CD4-positive, alpha-beta T cell treated with Interferon alpha-2 for 1 hour (primary cell): Measurements from ENCODE around the gene SLC6A20.

Experiments used
- DNase-seq, 2 donors: peaks; one replicate each; pipeline ENCODE4 v3.0.0-alpha.2; 2020 to 2022

Gene SLC6A20, protein sequence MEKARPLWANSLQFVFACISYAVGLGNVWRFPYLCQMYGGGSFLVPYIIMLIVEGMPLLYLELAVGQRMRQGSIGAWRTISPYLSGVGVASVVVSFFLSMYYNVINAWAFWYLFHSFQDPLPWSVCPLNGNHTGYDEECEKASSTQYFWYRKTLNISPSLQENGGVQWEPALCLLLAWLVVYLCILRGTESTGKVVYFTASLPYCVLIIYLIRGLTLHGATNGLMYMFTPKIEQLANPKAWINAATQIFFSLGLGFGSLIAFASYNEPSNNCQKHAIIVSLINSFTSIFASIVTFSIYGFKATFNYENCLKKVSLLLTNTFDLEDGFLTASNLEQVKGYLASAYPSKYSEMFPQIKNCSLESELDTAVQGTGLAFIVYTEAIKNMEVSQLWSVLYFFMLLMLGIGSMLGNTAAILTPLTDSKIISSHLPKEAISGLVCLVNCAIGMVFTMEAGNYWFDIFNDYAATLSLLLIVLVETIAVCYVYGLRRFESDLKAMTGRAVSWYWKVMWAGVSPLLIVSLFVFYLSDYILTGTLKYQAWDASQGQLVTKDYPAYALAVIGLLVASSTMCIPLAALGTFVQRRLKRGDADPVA

DNA sequence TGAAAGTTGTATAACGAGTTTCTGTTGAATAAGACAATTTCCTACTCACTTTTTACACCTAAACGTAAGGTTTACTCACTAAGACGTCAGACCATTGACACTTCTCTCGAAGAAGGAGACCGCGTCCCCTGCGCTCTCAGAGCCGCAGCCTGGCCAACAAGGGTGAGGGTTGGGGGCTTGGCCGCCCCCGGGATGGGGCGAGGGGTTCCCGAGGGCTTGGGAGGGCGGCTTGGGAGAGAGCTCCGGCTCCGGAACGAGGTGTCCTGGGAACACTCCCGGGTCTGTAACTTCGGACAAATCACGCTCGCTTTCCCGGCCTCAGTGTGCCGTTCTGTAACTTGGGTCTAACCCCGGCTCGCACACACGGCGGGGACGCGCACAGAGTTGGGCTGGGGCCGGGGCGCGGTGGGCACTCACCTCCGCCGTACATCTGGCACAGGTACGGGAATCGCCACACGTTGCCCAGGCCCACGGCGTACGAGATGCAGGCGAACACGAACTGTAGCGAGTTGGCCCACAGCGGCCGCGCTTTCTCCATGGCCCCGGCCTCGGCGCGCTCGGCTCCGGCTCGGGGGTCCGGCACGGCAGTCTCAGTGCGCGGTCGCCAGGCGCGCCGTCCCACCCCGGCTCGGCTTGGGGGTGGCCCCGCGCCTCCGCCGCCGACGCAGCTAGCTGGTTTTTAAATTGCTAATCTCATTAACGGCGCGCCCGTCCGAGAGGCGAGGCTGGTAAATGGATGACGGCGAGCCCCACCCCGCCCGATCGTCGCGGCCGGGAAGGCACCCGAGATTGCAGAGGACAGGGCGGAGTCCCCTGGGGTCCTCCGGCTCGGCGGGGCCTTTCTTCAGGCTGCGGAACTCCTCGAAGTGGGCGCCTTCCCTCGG is at the start of gene SLC6A20:
Gene SLC6A20, minus strand, starts transcription at position 655 of the 884 bp plus-strand sequence. Its CDS starts 117 bp downstream, at position 538.
- DNase-seq, result peak in 1 of 2 donors; percentile 11

DNA sequence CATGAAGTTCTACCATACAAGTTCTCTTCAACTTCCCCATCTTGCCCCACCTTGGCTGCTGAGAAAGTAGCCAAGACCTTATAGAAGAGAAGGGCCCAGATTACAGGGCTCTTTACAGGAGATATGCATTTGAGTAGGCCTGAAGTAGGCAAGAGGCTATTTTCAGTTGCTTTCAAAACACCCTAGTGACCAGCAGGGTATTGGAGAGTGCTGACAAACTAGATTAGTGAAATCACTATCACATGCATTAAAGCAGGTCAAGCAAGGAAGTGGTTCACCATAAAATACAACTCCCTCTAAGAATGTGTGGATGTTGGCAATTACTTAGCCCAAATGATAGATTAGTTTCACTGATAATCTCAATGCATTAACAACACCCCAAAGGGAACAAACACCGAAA is 48.3 kb upstream of the SLC6A20 start:
- no peak for DNase-seq

DNA sequence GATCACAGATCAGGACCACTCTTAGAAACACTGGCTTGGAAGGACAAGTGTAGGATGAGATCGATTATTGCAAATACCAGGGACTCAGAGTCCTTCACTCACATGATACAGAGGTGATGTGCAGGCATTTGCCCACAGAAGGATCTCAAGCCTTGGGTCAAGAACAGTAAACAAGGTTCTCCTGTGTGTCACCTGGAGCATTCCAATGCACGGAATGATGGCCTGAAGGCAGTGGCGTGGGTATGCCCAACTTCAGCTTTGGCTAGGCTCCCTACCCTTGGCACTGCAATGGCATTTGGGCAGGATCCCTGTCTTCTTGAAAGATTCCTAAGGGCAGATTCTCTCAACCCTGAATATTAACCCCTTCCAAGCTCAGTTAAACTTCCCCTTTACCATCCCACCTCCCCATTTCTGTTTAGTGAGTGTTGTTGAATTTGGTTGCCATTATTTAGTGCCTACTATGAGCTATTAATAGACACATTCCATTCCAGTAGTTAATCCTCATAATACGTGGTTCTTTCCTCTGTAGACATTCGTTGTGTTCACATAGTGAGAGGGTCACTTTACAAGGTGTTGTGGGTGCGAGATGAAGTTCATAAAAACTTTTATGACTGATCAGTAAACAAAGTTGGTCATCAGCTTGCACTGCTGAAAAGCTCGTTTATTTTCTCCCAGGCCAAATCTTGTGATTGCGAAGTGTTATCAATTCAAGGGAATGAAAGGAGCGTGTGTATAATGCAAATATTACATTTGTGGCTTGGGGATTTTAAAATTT is 46.7 kb upstream of the SLC6A20 start:
- no peak for DNase-seq

DNA sequence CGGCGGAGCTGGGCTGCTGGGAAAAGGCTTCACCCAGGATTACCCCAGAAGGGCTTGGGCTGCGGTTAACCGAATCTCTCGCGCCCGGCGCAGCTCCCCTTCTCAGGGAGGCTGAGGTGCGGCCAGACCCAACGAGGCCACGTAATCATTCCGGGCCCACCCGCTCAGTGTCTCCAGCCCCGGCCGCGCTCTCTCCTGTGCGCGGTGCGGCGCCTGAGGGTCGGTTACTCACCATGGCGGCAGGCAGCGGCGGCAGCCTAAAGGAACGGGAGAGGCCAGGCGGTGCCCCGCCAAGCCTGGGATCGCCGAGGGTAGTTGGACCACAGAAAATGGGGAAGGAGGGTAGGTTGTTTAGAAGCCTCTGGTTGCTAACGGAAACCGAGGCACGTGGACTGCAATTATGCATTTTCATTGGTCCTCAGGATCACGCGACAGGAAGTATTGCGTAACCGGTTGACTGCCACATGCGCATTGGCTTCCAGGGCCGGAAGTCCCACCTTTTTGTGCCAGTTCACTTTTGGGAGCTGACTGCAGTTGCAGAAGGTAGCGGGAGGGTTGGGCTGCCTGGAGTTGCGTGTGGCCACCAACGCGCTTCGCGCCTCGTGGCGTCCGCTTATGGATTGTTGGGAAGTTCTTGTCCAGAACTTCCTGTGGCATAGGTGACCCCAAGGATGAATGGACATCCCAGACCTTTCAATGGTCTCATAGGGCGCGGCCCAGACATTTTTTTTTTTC is 45.6 kb upstream of the SLC6A20 start, which contains the start of gene LZTFL1:
Gene LZTFL1, minus strand, starts transcription at position 363 of the 735 bp plus-strand sequence. Its CDS starts 128 bp downstream, at position 235.
- DNase-seq, result peak; percentile 93

DNA sequence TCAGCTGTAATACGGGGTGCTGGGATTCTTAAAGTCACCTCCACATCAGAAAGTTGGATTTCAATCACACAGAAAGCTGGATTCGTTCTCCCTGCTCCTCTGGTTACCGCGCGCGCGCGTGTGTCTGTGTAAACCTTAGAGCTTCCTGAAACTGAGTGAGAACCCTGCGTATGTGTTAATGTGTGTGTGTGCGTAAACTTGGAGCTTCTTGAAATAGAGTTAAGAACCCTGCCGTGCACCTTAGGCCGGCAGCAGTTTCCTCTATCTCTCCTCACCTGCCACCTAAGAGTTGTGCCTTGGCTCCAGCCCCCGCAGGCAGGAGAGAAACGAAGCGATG is 45.1 kb upstream of the SLC6A20 start:
- no peak for DNase-seq

DNA sequence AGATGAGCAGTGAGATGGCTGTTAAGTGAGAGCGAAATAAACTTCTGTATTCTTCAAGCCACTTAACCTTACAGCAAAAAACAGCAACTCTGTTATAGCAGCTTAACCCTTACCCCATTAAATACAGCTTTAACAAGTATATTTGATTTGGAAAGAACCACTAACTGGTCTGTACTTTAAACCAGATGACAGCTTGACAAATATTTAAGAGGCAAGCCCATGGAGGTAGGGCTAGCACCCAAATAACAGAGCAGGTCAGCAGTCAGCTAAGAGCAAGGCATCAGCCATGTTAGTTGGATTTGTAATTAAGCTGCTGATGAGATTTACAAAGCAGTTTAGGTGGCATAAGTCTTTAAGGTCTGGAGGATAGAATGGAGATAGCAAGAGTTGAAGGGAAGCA is 42.1 kb upstream of the SLC6A20 start:
- no peak for DNase-seq

DNA sequence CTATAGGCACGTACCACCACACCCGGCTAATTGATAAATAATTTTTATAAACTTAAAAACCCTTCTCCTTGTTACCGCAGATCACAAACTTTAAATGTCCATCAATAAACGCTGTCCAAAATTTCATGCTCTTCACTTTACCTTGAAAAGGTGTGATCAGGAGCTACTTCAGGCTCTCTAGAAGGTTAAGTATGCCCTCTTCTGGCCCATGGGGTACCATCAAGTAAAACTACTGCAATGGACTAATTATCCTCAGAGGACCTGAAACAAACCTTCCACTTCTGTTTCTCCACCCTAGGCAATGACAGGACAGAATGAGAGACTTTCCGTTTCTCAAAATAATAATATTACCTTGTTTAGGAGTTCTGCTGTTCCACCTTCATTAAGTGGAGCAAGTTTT is 36.4 kb upstream of the SLC6A20 start:
- no peak for DNase-seq

DNA sequence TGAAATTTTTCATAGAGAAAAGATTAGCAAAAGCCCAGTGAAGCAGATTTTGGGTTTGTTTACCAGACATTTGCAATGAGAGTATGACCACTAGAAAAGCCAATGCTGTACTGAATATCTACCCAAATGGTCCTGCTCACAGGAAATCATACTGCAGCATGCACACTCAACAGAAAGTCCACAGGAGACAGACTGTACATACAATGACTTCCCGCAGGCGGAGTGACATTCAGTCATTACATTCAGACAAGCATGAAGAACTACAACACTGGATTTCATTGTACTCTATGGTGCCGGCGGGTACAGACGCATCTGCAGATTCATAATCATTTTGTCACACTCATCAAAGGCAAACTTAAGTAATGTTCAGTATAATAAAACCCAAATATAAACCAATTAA is 33.8 kb upstream of the SLC6A20 start:
- no peak for DNase-seq

DNA sequence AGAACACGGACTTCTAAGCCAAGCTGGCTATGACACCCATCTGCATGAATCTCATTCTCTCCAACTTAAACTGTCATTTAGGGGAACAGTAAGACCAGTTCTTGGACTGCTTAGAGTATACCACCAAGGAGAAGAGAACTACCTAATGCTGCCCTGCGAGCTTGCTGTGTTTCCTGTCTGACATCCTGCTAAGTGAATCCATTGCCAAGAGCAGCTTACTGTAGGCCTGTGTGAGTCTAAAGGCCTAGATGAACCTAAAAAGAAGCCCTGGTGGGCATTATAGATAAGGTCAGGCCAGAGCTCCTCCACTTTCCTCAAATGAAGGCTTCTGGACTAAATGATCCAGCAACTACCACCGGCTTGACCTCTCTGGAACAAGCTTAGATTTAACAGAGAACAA is 30.6 kb upstream of the SLC6A20 start:
- DNase-seq, result no peak

DNA sequence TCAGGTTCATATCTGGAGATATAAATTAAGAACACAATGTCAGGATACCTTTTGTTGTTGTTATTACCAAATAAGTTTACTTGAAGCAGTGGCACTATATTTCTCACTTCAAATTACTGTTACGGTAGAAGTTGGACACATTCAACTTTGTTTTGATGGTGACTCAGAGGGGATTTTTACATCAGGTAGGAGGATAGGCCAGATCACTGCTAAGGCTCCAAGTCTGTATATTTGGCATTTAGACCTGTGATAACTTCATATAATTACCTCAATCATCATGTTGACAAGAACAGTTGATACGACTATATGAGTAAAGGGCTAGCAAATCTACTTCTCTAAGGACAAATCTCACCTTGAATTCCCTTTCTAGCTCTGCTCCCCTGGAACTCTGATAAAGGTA is 30.0 kb upstream of the SLC6A20 start:
- DNase-seq, result no peak

DNA sequence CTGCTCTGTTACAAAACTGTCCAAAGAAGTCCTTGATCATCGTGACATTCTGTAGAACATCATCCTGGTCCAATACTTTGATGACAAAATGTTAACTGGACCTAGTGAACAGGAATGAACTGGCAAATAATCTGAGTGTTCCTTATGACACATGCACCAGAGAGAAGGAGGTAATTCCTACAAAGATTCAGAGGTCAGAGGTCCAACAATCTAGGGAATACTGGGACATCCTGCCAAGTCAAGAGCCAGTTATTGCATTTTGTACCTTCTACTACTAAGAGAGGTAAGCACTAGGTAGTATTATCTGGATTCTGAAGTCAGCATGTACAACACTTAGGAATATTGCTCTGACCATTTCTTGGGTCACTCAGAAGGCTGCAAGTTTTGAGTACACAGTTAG is 24.8 kb upstream of the SLC6A20 start:
- no peak for DNase-seq

DNA sequence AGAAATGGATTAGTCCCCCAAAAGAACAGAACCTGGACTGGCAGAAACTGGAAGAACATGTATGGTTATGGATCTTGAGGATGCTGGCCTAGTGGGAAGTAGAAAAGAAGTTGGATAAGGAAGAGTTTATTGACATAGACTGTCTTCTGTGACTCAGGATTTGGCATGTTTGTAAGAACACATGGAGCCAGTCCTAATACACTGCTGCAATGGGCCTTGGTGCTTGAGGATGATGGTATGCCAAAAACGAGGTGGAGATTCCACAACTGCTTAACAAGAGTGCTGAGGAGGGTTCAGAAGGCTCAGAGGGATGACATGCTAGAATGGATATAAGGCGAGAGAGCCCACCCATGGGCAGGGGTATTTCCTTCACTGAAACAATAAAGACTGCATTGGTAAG is 23.2 kb upstream of the SLC6A20 start:
- DNase-seq, result no peak

DNA sequence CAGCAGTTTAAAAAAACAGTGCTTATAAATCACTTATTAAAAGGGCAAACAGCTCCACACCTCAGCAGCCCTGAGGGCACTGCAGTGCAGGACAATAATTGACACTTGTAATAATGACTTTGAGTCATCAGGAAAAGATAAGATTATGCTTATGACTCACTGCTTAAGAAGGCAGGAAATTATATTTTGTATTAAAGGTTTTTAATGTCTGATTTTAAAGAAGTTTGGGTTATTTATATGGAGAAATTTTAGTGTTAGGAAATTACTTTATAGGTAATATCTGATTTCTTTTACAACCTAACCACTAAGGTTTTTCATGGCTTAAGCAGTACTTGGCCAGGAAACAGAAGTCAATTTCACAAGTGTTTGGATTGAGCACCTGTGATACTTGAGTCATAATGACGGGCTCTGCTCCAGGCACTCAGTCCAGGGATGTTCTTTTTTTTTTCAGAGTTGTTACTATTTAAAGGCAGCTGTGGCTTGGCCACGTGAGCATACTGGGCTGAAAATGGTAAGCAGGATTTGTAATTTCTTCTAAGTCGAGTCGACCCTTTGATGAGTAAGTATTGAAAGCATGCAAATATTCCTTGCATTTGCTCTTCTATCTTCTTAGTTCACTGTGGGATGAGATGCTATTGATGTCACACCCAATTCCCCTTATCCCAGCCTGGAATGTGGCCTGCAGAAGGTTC is 21.6 kb upstream of the SLC6A20 start:
- no peak for DNase-seq

DNA sequence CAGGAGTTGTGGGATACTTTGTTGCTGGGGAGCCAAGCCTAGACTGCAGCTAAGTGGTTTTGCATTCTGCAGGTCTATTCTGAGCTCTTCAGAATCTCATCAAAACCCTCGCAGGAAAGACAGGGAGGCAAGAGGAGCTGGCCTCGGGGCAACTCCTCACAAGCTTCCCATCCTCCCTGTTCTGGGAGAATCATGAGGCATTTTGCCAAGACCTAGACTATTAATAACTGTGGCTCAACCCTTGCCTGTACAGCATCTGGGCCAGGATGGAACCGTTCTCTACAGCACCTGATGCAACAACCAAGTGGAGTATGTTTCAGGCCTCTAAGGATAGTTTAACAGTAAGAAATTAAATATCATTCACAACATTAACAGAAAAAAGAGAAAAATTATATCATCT is 20.2 kb upstream of the SLC6A20 start:
- no peak for DNase-seq

DNA sequence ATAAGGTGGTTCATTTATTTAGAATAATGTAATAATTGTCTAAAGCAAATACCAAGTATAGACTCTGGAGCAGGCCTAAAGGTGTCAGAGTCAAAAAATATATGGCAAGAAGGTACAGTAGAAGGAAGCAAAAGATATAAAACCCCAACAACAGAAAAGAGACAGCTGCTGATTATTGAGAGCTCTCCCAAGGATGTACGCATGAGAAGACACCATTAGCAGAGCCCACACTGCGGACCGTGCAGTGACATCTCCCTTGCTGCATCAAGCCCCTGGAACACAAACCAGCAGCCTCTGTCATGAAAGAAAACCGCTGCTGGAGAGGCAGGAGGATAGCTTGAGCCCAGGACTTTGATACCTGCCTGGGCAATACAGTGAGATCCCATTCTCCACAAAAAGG is 18.0 kb upstream of the SLC6A20 start:
- DNase-seq, result no peak

DNA sequence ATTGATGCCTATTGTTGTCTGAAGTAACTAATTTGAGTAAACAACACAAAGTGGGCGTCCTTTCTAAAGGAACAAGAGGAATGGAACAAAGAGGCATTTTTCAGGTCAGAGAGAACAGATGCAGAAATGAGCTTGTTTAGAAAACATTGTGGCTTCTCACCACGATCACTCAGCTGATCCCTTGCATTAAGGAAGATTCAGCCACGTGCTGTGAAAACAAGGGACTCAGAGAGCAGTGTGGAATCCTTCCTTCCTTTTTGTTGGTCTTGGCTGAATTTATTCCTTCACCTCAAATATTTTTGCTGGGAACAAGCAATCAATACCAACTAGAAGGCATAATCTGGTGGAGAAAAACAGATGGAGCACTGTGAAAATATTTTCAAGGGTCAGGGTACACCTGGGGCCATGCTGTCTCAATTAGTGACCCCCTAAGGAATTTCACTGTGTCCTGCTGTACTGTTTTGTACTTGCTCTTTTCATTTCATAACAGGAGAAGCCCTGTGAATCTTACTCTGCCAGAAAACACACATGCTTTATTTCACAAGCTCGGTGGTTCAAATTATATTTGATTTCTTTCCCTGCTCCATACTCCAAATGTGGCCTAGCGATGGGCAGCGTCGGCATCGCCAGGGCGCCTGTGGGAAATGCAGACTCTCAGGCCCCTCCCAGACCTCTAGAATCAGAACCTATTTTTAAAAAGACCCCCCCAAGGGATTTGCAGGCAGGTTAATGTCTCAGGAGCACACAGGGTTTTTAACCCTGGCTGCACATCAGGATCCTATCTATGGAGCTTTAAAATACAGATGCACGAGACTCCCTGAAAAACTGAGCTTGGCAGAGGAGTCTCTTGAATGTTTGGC is 11.6 kb upstream of the SLC6A20 start:
- no peak for DNase-seq

DNA sequence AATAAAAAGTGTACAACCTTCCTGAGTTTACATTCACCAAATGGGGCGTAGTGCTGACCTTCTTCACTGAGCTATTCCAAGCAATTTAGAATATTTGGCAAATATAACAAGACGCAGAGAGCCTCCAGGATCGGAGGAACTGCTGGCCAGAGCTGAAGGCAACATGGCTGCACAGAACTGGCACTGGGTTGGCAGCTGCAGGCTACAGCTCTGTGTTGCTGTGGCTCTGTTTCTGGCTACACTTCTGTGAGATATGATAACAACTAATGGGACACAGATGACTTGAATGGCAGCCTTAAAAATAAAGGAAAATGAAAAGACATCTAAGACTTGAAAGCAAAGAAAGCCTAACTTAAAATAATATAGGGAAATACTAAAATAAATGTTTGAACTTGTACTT is 10.8 kb upstream of the SLC6A20 start:
- no peak for DNase-seq

DNA sequence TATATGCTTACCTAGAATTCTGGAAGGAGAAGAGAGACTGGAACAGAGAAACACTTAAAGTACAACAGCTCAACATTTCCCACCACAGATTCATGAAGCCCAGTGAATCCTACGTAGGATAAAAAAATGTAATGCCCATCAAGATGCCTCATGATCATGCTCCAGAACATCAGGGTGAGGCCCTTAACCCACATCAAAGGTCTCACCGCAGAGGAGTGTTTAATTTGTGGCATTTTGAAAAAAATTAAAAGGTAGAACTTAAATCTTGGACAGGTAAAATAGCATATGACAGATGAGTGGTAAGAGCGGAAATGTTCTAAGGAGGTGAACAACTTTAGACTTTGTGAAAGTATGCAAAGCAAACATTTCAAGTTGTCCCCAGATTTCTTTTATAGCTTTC is 9.7 kb upstream of the SLC6A20 start:
- no peak for DNase-seq

DNA sequence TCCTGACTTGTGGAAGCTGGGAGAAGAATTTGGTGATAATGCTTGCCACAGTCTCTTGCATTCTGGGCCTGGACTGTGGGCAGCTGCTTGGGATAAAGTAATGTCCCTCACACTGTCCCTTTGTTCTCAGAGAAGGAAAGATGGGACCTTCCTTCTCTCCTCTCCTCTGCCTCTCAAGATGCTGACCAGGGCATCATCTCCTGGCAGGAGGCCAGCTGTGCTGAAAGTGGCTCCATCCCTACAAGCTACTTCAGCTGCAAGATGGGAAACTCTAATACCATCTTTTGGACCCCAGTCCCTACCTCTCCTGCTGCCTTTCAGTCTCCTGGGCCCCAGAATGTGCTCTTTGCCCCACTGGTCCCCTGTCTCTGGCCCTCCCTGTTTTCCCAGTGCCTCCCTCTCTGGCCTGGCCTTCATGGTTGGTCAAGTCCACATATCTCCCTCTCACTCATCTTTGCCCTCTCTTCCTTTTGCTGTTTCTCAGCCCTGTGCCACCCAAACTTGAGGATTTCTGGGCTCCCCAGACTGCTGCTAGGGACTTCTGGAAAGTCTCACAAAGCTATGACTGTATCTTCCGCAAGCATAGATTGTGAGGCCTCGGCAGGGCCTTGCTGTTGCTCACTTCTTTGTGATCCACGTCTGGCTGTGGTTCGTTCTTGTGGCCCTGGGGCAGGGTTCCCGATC is 7.1 kb upstream of the SLC6A20 start:
- DNase-seq, result no peak

DNA sequence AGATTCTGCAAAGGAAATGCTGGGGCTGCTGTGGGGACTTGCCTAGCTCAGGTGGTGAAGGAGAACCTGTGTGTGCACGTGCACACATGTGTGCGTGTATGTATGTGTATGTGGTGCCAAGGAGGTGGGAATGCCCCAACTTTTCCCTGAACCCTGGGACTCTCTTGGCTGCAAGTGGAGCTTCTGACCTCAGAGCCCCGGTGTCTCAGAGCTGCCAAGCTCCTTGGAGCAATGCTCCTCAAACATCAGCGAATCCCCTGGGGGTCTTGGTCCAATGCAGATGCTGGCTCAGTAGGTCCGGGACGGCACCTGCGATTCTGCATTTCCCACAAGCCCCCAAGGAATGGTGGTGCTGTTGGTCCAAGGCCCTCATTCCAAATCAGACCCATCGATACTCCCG is 5.8 kb upstream of the SLC6A20 start:
- no peak for DNase-seq
